ENCODE data around the gene OLFML2A. TPM values are rescaled to one million over a fixed set of nuclear protein-coding genes. Genes with fewer than 3 reads are reported as not detected.

The OLFML2A gene
- polyA plus RNA-seq, 1 donor, result 140 TPM

DNA sequence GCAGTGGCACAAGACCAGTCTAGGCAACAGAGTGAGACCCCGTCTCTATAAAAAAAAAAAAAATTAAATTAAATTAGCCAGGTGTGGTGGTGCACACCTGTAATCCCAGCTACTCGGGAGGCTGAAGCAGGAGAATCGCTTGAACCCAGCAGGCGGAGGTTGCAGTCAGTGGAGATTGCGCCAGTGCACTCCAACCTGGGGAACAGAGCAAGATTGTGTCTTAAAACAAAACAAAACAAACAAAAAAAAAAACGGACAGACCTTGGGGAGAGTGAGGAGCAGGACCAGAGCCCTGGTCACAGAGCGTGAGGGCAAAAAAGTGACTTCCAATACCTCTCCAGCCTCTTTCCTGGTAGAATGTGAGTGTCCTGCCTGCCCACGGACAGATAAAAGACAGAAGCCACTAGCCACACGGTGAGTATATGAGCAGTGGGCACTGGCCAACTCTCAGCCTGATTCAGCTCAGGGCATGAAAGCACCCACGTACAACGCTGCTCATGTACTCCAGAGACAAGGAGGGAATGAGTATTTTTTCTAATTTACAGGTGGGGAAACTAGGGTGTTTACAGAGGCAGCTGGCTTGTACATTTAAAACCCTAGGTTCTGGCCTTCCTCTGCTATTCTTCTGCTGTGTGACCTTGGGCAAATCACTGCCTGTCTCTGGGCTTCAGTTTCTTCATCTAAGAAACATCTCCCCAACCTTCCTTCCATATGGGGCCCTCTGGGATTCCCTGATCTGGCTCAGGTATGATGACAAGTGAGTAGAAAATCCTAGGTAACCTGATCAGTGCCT is 1.8 kb downstream of the OLFML2A start:
- DNase-seq (ENCODE audit: low read depth), result no peak

DNA sequence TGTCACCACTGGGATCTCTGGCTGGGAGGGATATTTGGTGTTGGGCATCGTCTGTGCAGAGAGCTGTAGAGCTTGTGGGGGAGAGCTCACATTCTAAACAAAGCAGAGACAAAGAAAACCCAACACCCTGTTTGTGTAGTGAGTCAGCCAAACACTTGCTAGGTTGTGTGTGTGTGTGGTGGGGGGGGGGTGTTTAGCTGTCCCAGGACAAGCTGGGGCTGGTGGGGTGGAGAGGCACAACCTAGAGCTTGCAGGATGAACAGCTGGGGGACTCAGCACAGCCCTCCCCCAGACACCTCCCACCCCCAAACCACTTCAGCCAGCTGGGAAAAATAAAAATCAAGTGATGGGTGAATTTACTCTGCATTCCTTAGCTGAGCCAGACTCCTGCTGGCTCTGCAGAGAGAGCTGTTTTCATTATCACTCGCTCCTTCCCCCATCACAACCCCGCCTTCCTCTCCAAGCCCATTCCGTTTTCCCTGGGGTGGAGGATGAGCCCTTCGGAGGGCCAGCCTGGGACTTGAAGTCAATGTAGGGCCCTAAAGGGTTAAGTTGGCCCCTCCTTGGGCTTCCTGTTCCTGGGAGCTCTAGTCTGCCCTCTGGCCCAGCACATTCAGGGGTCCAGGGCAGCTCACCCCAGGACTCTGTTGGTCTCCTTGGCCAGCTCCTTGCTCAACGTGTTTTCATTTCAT is 2.6 kb downstream of the OLFML2A start:
- no peak for DNase-seq (ENCODE audit: low read depth)

DNA sequence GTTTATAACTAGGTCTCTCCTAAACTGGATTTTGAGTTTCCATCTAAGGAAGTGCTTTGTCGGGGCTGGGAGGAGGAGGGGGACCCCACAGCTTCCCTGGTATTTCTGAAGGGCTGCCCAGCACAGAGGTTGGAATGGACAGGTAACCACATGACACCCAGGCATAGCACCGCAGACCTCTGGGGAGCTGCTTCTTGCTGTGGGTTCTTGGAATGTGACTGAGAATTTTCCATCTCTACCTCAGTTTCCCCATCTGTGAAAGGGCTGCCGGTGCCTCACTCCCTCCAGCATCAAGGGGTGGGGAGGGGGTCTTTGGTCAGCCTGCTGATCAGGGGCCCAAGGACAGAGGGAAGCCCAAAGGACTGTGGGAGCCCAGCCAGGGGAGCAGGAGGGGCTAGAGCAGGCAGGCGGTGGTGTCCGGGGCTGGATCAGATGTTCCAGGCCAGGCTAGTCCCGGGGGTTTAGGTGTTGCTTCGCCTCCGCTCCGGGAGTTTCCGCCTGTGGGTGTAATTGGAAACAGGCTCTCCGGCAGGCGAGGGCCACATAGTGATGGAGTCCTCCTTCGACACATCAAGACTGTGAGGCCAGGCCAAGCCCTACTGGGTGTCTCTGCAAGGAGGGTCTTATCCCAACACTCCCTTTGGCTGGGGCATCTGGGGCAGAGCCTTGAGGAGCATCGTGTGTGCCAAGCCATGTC is 3.3 kb downstream of the OLFML2A start:
- DNase-seq (ENCODE audit: low read depth), result no peak

DNA sequence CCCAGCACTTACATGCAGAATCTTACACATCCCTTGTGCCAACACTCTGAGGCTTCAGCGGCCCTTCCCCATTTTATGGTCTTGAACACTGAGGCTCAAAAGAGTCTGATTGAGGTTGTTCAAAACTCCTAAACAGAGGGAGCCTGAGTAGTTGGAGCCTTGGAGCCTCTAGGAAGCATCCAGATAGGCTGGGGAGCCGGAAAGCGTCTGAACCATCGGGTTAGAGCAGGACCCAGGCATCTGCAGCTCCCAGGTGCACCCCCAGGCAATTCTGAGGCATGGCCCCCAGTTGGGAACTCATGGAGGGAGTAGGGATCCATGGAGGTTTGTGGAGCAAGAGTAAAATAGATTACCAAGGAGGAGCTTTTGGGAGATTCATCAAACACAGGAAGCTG is 3.8 kb downstream of the OLFML2A start:
- DNase-seq (ENCODE audit: low read depth), result no peak

DNA sequence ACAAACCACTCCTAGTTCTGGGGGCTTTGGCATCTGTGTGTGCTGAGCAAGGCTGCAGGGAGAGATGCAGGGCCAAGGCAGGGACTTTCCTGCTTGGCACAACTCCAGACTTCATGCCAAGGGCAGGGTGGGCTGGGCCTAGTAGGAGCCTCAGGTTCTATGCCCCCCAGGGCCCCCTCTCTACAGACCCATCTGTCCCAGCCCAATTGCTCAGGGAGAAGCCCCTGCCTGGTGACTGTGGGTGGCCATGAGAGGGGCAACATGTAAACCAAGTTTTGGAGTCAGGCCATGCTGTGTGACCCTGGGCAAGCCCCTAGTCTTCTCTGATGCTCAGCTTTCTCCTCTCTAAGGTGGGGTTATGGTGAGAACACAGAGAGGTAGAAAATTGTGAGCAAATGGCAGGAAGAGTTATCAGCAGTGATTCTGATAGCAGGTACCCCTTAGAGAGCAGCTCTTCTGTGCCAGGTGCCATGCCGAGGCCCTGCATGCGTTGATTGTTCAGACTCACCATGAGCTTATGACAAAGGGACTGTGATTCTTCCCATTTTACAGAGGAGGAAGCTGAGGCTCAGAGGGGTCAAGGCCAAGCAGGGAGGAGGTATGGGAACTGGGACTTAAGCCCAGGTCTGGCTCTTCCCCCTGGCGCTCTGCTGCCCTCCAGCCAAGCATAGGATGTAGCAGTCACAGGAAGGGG is 5.2 kb downstream of the OLFML2A start:
- no peak for DNase-seq (ENCODE audit: low read depth)

DNA sequence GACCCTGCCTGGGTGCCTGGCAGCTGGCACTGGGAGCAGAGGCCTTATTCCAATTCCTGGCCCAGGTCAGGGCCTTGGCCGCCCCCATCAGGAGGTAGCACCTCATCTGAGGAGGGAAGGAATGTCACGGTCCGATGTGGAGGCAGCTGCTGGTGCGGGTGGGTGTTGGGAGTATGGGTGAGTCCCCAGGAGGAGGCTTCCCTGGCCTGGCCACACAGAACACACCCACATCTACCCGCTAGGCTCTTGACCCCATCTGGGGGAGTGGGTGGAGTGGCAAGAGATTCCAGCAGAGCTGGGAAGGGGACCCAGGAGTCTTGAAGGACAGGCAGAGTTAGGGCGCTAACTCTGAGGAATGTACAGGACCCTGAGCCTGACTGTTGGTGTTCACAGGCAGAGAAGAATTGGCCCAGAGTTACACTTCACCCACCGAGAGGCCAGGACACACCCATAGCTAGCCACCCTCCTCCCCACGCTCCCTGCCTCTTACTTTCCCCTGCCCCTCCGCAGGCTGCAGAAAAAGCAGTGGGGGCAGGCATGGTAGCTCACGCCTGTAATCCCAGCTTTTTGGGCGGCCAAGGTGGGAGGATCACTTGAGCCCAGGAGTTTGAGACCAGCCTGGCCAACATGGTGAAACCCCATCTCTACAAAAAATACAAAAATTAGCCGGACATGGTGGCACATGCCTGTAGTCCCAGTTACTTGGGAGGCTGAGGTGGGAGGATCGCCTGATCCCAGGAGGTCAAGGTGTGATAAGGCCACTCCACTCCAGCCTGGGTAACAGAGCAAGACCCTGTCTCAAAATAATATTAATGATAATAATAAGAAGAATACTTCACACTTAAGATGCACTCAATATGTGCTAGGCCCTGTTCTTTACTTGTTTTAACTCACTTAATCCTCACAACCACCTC is 6.0 kb downstream of the OLFML2A start:
- no peak for DNase-seq (ENCODE audit: low read depth)

DNA sequence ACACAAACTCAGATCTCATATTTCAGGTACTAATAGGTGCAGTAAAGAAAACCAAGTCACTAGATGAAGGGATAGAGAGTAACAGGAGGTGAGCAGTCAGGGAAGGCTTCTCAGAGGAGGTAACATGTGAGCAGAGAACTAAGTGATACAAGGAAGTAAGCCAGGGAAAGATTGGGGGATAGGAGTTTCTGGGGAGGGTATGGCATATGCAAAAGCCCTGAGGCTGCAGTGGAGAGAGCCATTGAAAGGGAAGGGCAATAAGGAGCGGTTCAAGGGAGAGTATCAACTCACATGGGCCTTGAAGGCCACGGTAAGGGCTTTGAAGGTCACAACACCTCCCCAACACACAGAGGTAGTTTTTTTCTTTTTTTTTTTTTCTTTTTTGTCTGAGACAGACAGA is 6.9 kb downstream of the OLFML2A start:
- no peak for DNase-seq (ENCODE audit: low read depth)

DNA sequence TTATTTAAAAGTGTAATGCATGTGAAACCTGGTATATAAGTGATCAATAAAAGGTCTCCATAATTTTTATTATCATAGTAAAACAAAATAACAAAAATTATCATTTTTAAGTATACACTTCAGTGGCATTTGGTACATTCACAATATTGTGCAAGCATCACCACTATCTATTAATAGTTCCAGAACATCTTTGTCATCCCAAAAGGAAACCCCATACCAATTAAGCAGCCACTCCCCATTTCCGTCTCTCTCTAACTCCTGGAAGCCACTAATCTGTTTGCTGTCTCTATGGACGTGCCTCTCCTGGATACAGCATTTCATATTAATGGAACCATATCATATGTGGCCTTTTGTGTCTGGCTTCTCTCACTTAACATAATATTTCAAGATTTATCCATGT is 7.6 kb downstream of the OLFML2A start:
- no peak for DNase-seq (ENCODE audit: low read depth)

DNA sequence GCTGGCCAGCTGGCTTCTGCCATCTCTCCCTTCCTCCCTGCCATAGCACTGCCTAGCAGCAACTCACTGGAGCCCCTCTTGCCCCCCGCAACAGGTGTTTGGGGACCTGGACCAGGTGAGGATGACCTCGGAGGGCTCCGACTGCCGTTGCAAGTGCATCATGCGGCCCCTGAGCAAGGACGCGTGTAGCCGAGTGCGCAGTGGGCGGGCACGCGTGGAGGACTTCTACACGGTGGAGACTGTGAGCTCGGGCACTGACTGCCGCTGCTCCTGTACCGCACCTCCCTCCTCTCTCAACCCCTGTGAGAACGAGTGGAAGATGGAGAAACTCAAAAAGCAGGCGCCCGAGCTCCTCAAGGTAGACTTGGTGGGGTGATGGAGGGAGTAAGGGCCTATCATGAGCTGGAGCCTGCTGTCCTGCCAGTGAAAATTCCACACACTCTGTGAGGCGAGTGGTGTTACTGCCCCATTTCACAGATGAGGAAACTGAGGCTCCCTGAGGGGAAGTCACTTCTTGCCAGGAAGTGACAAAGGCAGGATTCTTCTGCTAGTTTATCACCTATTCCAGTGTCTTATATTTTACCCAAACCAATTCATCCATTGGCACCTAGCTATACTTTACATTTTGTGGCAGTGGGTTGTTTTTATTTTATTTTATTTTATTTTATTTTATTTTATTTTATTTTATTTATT is 10.1 kb downstream of the OLFML2A start:
- no peak for DNase-seq (ENCODE audit: low read depth)

DNA sequence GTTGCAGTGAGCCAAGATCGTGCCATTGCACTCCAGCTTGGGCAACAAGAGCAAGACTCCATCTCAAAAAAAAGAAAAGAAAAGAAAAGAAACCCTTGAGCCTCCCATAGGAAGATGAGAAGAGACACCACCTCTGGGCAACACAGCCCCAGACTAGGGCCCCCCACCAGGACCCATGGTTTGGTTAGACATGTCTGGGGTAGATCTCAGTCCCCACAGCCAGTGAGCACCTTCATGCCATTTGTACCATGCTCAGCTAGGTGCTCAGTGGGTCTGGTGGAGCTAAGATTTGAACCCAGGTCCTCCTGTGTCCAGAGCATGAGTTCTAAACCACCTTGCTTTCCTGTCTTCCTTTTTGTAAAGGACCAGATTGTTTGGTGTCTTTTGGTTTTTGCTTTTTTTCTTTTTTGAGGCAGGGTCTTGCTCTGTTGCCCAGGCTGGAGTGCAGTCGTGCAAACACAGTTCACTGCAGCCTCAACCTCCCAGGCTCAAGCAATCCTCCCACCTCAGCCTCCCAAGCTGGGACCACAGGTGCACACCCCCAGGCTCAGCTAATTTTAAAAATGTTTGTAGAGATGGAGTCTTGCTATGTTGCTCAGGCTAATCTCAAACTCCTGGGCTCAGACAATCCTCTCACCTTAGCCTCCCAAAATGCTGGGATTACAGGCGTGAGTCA is 11.7 kb downstream of the OLFML2A start:
- no peak for DNase-seq (ENCODE audit: low read depth)

DNA sequence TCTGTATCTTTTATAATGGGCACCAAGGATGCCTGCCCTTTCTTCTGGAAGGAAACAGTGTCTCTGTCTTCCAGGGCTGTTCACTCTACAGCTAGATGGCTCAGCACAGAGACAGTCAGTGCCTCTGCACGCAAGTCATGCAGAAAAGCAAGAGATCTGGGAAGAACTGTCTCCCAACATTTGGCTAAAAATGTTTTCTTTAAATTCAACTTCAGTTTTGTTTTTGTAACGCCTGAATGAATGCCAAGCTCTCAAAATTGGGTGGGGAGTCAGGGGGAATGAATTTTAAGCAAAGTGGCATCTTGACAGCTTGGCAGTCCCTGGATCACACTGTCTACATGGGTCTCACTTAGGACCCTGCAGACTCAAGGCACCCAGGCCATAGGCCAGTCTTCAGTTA is 12.6 kb downstream of the OLFML2A start:
- DNase-seq (ENCODE audit: low read depth), result no peak

DNA sequence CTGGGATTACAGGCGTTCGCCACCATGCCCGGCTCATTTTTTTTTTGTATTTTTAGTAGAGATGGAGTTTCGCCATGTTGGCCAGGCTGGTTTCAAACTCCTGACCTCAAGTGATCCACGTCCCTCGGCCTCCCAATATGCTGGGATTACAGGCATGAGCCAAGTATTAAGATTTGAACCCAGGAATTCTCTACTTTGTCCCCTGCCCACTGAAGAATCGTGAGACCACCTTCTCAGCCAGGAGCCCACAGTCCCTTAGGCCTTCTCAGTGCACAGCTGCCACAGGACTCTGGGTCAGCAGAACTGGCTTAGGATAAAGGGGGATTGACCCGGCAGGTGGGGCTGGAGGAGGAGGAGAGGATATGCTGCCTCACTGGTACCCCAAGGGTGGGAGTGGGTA is 13.4 kb downstream of the OLFML2A start:
- no peak for DNase-seq (ENCODE audit: low read depth)

DNA sequence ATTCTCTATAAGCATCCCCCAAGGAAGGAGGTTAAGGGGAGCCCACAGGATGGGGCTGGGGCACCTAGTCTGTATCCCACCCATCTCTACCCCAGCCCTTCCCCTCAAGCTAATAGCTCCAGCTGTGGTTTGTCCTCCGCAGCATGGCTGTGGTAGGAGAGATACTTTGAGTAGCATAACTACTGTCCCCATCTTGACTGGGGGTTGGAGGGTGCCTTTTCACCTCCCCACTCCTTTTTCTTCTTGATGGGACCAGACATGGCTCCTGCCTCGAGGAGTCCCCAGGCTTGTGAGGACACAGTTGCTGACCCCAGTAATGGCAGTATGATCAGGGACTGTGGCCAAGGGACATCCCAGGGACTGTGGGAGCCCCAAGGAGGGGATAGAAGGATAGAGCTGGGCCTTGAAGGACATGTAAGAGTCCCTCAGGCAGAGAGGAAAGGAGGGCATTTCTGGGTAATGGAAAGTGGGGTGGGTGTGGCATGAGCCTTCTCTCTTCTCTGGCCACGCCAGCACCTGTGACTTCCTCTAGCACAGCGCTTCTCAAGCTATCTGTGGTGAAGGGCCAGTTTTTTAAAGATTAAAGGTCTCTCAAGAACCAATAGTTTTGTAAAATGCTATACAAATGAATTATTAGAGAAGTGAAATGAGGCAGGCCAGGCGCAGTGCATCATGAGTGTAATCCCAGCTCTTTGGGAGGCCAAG is 14.0 kb downstream of the OLFML2A start:
- DNase-seq (ENCODE audit: low read depth), result no peak

DNA sequence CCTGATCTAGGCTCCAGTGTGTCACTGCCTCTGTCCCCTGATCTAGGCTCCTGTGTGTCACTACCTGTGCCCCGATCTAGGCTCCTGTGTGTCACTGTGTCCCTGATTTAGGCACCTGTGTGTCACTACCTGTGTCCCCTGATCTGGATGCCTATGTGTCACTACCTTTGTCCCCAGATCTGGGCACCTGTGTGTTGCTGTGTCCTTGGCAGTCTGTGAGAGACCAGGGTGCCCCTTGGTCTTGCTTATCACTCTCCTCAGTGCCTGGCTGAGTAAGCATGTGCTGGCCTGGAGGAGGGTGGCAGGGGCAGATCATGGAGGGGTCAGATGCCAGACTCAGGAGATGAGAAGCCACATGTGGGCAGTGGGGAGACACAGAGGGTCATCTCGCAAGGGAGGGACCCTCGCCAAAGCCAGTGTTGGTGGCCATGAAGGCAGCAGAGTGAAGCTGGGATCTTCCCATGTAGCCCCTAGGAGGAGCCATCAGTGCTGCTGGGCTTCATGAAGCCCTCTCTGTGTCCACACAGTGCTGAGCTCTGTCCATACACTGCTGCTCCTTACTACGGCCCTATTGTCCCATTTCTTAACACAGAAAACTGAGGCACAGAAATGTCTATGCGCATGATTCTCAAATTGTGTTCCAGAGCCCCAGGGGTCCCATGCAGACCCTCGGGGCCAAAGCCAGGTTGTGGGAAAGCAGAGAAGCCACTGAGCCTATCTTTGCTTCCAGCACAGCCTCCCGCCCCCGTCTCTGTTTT is 15.5 kb downstream of the OLFML2A start:
- no peak for DNase-seq (ENCODE audit: low read depth)

DNA sequence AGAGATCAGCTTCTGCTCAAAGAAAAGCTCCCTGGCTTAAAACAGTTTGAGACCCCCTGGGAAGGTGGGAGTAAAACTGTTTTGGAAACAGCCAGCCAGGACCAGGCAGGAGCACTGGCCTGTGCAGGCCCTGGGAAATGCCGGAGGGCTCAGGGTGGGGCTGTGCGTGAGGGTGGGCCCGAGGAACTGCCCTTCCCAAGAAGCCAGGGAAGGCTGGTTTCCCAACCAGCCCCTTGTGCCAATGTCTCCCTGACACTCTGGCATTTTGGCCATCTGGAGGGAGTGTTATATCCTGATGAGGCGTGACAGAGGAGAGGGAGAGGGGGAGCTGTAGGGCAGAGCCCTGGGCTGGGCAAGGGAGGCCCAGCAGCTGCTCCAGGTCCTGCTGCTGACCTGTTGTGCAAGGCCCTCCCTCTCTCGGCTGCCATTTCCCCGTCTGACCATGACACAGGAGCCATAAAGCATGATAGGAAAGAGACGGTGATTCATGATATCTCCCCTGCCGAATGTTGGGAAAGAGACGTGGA is 16.1 kb downstream of the OLFML2A start:
- no peak for DNase-seq (ENCODE audit: low read depth)

DNA sequence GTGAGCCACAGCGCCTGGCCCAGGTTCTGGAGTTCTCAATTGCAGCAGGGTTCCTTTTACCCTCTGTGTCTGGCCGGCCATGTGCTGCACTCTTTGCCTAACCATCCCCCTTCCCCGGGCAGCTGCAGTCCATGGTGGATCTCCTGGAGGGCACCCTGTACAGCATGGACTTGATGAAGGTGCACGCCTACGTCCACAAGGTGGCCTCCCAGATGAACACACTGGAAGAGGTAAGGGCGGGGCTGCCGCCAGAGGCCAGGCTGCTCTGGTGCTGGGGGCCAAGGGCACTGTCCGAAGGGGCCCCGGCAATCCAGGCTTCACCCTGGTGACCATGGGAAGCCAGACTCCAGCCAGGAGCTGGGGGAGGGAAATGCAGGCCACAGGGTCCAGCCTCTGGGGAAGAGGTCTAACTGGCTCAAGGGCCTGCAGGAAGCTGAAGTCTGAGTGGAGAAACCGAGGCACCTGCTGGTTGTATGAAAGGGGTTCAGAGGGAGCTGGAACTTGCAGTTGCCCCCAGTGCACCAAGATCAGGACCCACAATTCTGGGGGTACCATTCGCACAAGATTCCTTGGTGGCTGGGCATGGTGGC is 18.1 kb downstream of the OLFML2A start:
- DNase-seq (ENCODE audit: low read depth), result no peak

DNA sequence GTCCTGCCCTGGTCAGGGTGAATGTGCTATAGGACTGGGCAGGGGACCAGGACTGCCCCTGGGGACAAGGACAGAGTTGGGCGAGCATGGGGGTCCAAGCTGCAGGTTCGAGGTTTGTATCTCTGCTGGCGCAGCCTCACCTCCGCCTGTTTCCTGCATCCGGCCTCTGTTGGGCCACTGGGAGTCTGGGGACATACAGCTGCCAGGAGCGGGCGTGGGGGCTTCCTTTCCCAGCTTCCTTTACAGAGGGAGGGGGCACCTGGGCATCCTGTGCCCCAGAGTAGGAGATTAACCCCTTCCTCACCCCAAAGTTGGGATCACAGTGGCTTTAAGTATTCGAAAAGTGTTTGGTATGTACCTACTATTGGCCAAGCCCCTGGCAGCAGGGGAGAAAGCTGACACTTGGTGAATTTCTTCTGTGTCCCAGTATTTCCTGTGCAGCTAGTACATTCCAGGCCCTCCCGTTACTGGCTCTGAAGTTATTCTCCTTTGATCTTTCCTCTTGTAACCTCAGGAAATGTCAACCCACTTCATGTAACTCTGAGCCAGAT is 19.0 kb downstream of the OLFML2A start:
- DNase-seq (ENCODE audit: low read depth), result no peak
